Measurements from ENCODE around the gene PRDM16.

Gene PRDM16

DNA sequence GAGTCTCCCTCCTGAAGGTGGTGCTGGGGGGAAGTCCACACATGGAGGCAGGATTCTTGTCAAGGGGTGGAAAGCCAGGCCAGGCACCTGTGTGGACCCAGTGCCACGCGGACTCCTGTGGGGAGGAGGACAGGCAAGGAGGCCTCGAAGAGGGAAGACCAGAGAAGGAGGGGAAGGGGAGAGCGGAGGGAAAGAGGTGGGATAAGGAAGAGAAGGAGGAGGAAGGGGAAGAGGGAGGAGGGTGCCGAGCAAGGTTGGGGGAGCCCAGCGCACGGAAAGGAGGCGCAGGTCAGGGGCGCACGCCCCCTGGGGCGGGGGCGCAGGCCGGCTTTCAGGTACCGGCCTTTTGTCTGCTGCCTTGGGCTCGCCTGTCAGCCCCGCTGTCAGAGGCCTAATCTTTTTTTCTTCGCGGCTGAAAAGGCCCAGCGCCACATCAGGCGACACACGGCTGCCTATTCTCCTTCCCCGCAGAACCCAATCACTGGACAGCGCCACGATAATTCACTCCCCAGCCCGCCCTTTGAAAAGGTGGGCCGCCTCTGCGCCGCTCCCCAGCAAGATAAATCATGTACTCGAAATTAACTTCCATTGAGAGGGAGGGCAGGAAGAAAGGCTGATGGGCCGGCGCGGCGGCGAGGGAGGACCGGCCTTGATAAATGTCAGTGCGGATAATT is 42.5 kb downstream of the PRDM16 start:
- no peak for DNase-seq

DNA sequence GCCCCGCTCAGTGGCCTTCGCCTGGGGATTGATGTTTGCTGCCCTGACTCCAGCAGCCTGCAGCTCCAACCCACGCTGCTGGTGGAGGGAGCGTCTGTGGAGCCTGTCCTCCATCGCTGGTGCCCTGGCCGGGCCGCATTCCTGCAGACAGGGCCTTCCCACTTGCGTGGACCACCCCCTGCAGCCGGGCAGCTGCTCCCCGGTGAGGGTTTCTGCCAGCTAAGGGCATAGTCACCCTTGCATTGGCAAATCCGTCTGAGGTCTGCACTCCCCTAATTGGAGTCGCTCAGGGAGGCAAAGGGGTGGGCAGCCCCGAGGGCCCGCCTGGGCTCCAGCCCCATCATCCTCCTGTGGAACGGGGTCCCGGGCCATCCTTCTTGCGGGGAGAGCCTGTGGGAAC is 43.5 kb downstream of the PRDM16 start:
- DNase-seq, result no peak

- no peak for DNase-seq
Measured at GRCh38 chr1:3113047-3113740, 44.2 kb downstream of the PRDM16 start.

DNA sequence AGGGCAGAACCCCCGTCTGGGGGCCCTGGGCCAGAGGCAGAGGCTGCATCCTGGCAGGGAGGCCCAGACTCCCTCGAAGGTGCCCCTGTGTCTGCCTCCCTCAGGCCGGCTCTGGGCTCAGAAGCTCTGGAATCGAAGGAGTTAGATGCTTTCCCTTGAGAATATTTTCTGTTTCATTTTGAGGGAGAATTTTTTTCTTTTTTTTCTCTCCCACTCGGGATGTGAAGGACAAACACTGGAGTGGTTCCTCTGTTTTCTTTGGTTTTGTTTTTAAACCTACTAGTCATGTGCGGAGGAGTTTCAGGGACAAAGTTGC is 44.7 kb downstream of the PRDM16 start:
- DNase-seq, result no peak

DNA sequence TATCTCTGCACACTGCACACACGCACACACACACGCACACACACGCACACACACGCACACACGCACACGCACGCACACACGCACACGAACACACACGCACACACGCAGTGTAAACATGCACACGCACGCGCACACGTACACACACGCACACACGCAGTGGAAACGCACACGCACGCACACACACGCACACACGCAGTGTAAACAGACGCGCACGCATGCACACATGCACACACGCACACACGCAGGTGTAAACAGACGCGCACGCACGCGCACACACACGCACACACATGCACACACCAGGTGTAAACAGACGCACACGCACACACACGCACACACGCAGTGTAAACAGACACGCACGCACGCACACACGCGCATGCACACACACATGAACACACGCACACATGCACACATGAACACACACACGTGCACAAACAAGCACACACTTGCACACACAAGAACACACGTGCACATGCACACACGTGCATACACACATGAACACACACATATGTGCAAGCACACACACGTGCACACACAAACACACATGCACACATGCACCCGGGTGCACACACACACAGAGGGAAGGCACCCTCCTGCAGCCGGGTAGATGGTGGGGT is 45.2 kb downstream of the PRDM16 start:
- no peak for DNase-seq

DNA sequence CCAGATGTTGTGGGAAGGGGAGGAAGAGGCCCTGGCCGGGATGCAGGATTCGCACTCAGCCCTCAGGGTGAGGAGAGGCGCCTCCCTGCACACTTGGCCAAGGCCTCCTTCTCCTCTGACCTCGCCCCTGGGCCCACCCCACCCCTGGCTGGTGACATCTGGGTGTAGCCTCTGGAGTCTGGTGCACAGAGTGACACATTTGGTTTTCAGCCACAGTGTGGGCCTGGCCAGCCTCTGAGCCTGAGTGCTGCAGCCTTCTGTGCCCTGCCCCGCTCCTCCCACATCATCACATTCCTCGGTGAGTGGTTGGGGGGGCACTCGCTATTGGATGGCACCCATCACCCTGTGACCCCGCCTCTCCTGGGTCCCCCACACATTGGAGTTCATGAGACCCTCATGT is 45.8 kb downstream of the PRDM16 start:
- DNase-seq, result no peak

DNA sequence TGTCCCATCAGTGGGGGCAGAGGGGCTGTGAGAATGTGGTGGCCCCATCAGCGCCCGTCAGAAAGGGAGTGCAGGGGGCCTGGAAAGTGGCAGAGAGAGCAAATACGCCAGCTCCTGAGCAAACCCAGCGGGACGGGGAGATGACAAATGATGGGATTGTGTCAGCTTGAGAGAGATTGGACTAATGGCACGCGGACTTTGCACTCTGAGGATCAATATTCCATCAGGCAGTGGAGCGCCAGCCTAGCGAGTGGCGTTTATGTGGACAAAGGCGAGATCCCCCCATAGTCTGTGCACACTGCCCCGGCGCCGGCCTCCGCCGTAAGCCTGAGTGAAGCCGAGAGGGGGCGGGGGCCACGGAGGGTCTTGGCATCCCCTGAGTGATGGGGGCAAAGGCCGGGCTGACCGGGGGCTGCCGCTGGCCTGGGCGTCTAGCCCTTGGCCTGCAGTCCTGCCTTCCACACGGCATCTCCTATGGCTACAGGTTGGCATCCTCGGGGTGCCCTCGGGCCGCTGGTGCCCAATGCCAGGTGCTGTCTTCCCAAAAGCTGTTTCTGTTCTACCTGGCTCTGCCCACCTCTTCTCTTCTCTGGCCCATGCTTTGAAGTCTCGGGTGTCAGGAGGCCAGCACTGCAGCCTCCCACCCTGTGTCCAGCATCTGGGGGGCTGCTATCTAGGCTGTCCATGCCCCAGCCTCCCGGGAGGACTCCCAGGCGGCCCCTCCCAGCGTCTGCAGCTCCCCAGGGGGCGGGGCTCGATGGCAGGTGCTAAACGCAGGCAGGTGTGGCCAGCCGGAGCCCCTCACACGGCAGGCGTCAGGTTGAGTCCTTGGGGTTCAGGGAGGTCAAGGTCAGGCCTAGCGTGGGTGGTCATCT is 46.5 kb downstream of the PRDM16 start:
- no peak for DNase-seq

- DNase-seq, result no peak
Measured at GRCh38 chr1:3116150-3116510, 47.1 kb downstream of the PRDM16 start.

GRCh38 chr1:3116560-3116959 is 47.6 kb downstream of the PRDM16 start:
- no peak for DNase-seq

DNA sequence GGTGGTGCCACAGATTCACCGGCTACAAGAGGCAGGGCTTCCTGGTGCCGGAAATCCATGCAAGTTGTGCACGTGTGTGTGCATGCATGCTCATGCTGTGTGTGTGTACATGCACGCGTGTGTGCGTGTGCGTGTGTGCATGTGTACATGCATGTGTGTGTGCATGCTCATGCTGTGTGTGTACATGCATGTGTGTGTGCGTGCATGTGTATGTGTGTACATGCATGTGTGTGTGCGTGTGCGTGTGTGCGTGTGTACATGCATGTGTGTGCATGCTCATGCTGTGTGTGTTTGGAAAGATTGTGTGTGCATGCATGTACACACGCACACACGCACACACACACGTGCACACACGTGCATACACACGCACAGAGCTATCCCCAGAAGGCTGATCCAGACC is 48.9 kb downstream of the PRDM16 start:
- no peak for DNase-seq

GRCh38 chr1:3119061-3119460 is 50.1 kb downstream of the PRDM16 start:
- DNase-seq, result no peak

- no peak for DNase-seq
Measured at GRCh38 chr1:3119725-3120124, 50.7 kb downstream of the PRDM16 start.

GRCh38 chr1:3120140-3120539 is 51.1 kb downstream of the PRDM16 start:
- no peak for DNase-seq

- no peak for DNase-seq
Measured at GRCh38 chr1:3120994-3121393, 52.0 kb downstream of the PRDM16 start.

GRCh38 chr1:3121401-3122210 is 52.6 kb downstream of the PRDM16 start:
- no peak for DNase-seq

GRCh38 chr1:3122311-3122710 is 53.3 kb downstream of the PRDM16 start:
- no peak for DNase-seq

DNA sequence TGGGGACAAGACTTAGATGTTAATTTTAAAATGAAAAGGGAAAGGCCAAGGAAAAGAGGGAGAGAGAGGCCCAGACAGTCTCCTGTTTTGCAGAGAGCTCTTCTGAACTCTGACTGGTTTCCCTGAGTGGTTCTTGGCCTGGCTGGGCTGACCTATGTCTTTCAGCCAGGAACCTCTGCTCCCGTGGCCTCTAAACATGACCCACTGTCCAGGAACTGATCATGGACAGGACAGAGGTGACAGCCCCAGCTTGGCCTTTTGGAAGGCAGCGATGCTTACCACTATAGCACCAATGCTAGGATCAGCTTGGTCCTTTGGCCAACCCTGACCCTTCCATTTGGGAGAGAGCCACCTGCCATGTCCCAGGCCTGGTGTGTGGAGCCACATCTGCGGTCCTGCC is 55.2 kb downstream of the PRDM16 start:
- no peak for DNase-seq

DNA sequence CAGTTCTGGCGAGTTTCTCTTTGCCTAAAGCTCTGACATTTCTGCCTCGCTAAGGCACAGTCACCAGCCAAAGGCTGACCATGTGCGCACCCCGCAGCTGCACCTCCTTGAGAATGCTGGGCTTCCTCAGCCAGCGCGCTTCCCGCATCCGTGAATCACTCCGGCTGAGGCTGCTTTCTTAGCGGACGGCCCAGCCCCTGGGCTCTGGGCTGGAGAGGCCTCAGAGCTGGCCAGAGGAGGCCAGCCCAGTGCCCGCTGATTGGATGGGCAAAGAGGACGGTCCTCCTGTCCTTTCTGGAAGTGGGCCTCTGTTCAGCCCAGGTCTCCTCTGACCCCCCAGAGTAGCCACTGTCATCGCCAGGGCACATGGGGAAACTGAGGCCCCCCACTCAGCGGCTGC is 56.1 kb downstream of the PRDM16 start:
- no peak for DNase-seq

GRCh38 chr1:3125546-3126368 is 56.8 kb downstream of the PRDM16 start:
- peak; percentile 44 for DNase-seq

- DNase-seq, result no peak
Measured at GRCh38 chr1:3126756-3127678, 58.0 kb downstream of the PRDM16 start.

GRCh38 chr1:3127738-3128137 is 58.7 kb downstream of the PRDM16 start:
- no peak for DNase-seq

Measured in NCI-H82 (cell line).